Naive B cell (primary cell): ENCODE data around the gene LRRK1. TPM values are rescaled to one million over a fixed set of nuclear protein-coding genes. Genes with fewer than 3 reads are reported as not detected.

Experiments used
- ATAC-seq, 2 donors: fragments of 150-1000 bp; cut with Tn5 transposase; 2 replicates each; pipeline ENCODE4 v1.10.0; 2021; ENCODE audit warnings: low read depth in 2 of 2, mild to moderate bottlenecking in 2 of 2, moderate library complexity in 2 of 2
- DNase-seq: peaks from one replicate; pipeline ENCODE4 v3.0.0; 2022
- H3K27ac Mint-ChIP-seq, 6 donors: one replicate each; pipeline ENCODE4 v1.8.0; 2020 to 2022; ENCODE audit warnings: mild to moderate bottlenecking in 6 of 6, mixed read lengths in 6 of 6, moderate library complexity in 5 of 6, inconsistent platforms in 2 of 6
- H3K27me3 Mint-ChIP-seq, 3 donors: one replicate each; pipeline ENCODE4 v1.8.0; 2021 to 2022; ENCODE audit warnings: mixed read lengths in 3 of 3, mild to moderate bottlenecking in 1 of 3
- H3K36me3 Mint-ChIP-seq, 2 donors: one replicate each; pipeline ENCODE4 v1.8.0; 2020 to 2022; ENCODE audit warnings: mixed read lengths in 2 of 2, inconsistent platforms in 1 of 2, mild to moderate bottlenecking in 1 of 2
- H3K4me1 Mint-ChIP-seq, 3 donors: one replicate each; pipeline ENCODE4 v1.8.0; 2020 to 2022; ENCODE audit warnings: mixed read lengths in 3 of 3, inconsistent platforms in 1 of 3, mild to moderate bottlenecking in 1 of 3, moderate library complexity in 1 of 3
- H3K4me3 Mint-ChIP-seq, 8 donors: one replicate each; pipeline ENCODE4 v1.8.0; 2020 to 2022; ENCODE audit warnings: mild to moderate bottlenecking in 8 of 8, mixed read lengths in 8 of 8, moderate library complexity in 8 of 8, inconsistent platforms in 2 of 8
- H3K9me3 Mint-ChIP-seq, 7 donors: one replicate each; pipeline ENCODE4 v1.8.0; 2020 to 2022; ENCODE audit warnings: mixed read lengths in 7 of 7, mild to moderate bottlenecking in 5 of 7, inconsistent platforms in 2 of 7, moderate library complexity in 1 of 7
- polyA plus RNA-seq, 6 donors: library from polyadenylated mRNA; unstranded; fragments of 300-500 nt; fragmentation: Illumina TruSeq; gene quantifications; one replicate each; pipeline ENCODE4 v1.2.3, GENCODE V29; 2021; ENCODE audit warnings: low read depth in 6 of 6

Gene LRRK1
- polyA plus RNA-seq, 6 donors from 2014 or later, result 3.4 to 10.3 (median 6.0) TPM

DNA sequence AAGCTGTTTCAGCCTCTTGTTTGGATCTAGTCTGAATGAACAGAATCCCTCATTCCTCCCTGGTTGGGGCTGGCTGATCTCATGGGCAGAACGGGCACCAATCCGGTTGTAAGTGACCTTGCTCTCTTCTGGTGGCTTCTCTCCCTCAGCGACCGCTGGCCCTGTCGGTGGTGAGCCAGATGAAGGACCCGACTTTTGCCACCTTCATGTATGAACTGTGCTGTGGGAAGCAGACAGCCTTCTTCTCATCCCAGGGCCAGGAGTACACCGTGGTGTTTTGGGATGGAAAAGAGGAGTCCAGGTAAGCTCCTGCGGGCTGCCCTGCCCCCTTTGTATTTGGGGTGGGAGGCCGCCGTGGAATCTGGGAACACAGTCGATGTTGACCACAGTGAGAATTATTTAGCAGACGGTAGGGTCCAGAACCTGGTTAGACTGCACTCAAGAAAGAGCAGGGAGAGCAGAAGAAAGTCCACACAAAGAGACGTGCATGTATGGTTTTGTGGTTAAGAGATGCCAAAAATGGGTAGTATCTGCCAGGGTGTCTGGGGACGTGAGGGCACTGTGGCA is 138.8 kb downstream of the LRRK1 start:
- H3K27ac Mint-ChIP-seq, result peak overlapping the region in 1 of 6 donors; percentile 56
- H3K4me1 Mint-ChIP-seq, result no peaks in the 10 kb centered on the region
- ATAC-seq, result no peak
- H3K9me3 Mint-ChIP-seq, result no peaks in the 10 kb centered on the region
- DNase-seq, result no peak
- H3K27me3 Mint-ChIP-seq, result no peaks in the 10 kb centered on the region
- no peak overlapping the region for H3K4me3 Mint-ChIP-seq
- H3K36me3 Mint-ChIP-seq, result peaks cover 43 to 47% of the 10 kb centered on the region in 2 donors

DNA sequence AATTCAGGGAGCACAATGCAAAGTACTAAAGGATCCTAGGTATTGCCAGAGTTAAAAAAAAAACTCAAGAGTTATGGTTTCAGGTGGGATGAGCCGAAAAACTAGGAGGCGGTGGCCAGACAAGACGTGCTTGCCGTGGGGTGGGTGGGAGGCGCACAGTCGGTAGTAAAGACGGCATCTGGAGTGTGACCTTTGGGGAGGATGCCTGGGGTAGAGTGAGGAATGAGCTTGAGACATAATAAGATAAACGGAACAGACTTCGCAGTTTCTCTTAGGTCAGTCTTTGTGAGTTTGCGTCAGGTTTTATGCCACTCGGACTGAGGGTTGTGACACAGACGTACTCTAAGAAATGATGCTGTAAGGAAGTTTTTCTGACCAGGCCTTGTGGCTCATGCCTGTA is 139.6 kb downstream of the LRRK1 start:
- no peak overlapping the region for H3K27ac Mint-ChIP-seq
- no peak for ATAC-seq
- H3K36me3 Mint-ChIP-seq, result peaks cover 46 to 51% of the 10 kb centered on the region in 2 donors

DNA sequence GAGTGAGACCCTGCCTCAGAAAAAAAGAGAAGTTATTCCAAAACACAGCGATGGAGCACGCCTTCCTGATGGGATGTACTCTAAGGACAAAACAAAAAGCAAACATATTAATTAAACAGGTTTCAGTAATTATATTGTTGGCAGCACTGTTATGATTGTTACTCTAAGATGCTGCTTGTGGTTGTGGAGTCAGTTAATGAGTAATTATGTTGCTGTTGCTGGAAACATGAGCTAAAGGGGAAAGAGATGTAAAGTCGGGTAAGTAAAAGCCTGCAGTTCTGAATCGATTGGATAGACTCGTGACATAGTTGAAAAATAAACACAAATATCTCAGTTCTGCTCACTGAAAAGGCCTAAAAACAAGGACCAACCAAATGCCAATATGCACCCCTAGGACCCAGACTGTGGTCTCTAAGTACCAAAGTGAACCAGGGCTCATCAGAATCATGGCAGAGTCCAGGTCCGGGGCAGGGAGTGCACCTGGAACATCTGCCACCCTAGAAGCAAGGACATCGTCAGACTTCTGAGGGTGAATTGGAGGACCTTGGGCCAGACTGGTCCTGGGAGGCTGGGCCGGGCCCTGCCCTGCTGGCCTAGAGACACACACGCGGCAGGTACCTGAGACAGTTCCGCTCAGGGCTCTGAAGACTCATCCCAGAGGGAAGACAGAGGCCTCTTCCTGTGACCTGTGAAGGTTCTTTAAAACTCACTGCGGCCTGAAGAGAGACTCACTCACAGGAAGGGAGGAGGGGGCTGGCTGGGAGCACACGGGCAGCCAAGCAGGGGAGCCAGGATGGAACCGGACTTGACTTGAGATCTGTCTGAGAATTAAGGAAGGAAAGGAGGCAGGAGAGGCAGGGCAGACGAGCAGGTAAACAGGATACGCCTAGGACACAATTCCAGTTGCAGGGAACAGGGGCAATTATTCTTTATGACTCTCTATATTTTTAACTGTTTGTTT is 140.5 kb downstream of the LRRK1 start:
- ATAC-seq, result no peak
- Mint-ChIP-seq H3K4me3 (no peak overlapping the region), H3K27ac (peak overlapping the region in 4 of 6 donors; percentile 5 to 88 (median 44)), H3K27me3 (no peaks in the 10 kb centered on the region), H3K4me1 (peaks cover 0 to 4% (median 3%) of the 10 kb centered on the region in 3 donors), H3K9me3 (no peaks in the 10 kb centered on the region), H3K36me3 (peaks cover 42 to 46% of the 10 kb centered on the region in 2 donors)
- no peak for DNase-seq

More for the DNA sequence above, 139.6 kb downstream of the LRRK1 start:
- Mint-ChIP-seq H3K4me3 (no peak overlapping the region), H3K9me3 (no peaks in the 10 kb centered on the region), H3K4me1 (no peaks in the 10 kb centered on the region), H3K27me3 (no peaks in the 10 kb centered on the region)
- DNase-seq, result no peak

DNA sequence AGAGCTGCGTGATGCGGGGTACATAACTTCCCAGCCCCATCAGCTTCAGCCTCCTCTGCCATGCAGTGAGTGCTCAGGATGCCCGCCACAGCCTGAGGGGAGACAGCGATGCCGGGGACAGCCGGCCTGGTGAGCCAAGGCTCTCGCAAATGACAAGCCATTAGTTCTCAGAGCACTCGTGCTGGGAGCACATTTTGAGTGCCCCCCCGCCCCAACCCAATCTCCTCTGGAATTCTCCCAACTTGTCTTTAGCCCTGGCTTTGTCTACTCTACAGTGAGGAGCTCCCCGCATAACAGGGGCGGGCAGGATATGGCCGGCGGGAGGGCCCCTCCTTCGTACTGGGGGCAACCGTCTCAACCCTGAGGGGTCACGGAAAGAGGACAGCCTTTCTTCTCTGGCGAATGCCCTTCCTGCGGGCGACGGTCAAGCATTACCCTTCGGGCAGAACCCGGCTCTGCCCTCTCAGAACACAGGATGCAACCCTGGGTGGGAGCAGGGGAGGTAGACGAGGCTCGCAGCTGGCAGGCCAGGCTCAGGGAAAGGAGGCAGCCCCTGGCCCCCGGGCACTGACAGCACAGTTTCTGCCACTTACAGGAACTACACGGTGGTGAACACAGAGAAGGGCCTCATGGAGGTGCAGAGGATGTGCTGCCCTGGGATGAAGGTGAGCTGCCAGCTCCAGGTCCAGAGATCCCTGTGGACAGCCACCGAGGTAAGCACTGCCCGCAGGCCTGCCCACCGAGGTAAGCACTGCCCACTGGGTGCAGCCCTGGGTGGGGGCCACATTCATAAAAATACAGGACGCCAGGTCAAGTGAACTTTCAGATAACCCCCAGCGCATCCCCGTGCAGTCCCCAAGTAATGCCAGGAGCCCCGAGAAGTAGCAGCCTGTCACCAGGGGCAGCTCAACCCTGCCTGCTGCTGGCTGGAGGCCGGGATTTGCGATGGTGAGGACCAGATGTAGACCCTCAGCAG is 141.7 kb downstream of the LRRK1 start:
- DNase-seq (no peak), ATAC-seq (no peak)
- H3K36me3 Mint-ChIP-seq, result peaks cover 31 to 35% of the 10 kb centered on the region in 2 donors
- peak overlapping the region in 2 of 6 donors; percentile 64 to 94 for H3K27ac Mint-ChIP-seq
- H3K4me1 Mint-ChIP-seq, result peaks cover 0 to 4% (median 3%) of the 10 kb centered on the region in 3 donors
- no peaks in the 10 kb centered on the region for H3K27me3 Mint-ChIP-seq
- H3K4me3 Mint-ChIP-seq, result no peak overlapping the region
- H3K9me3 Mint-ChIP-seq, result no peaks in the 10 kb centered on the region

DNA sequence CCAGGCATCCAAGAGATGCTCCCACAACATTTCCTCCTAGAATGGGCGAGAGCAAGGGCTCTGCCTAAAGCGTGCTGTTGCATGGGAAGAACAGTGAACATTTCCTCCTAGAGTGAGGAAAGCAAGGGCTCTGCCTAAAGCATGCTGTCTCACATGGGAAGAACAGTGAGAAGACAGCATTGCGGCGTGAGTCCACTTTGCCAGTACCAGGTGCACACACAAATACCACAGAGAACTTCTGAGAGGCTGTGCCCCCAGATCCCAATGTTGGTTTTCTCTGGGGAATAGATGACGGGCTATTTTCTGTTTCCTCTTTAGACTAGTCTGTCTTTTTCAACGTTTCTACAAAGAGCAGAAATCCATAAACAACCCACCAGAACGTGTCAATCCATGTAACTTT is 142.9 kb downstream of the LRRK1 start:
- ATAC-seq (peak; percentile 20 to 22), DNase-seq (no peak)
- no peaks in the 10 kb centered on the region for H3K27me3 Mint-ChIP-seq
- H3K9me3 Mint-ChIP-seq, result no peaks in the 10 kb centered on the region
- H3K4me1 Mint-ChIP-seq, result peaks cover 0 to 4% (median 3%) of the 10 kb centered on the region in 3 donors
- H3K27ac Mint-ChIP-seq, result peak overlapping the region in 2 of 6 donors; percentile 49 to 85
- peaks cover 22 to 24% of the 10 kb centered on the region in 2 donors for H3K36me3 Mint-ChIP-seq
- no peak overlapping the region for H3K4me3 Mint-ChIP-seq

DNA sequence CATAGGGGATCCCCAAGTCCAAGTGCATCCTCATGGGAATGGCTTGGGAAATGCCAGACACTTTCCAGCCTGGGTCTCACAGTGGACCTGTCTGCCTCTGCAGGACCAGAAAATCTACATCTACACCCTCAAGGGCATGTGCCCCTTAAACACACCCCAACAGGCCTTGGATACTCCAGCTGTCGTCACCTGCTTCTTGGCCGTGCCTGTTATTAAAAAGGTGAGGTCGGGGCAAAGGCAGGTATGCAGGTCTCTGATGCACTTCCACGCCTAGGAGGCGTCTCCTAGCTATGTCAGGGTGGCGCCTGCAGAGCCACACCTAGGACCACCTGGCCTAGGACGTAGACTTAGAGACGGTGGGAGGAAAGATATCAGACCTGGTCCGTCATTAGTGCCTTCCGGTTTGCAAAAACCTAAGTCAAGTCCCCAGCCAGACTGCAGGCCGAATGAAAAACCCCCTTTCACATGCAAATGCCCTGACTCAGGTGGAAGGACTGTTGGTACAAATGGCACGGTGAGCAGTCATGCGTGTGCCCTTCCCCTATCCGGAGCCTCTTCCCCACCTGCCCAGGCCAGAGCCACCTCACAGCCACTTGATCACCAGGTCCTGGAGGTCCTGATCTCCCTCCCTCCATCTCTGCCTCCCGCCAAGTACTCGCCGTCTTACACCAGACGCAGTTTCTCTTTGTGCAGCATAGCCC is 143.5 kb downstream of the LRRK1 start:
- no peaks in the 10 kb centered on the region for H3K9me3 Mint-ChIP-seq
- no peaks in the 10 kb centered on the region for H3K27me3 Mint-ChIP-seq
- H3K36me3 Mint-ChIP-seq, result peaks cover 18 to 19% of the 10 kb centered on the region in 2 donors
- H3K4me1 Mint-ChIP-seq, result peaks cover 0 to 4% (median 3%) of the 10 kb centered on the region in 3 donors
- ATAC-seq (peak; percentile 75 to 81), DNase-seq (no peak)
- no peak overlapping the region for H3K4me3 Mint-ChIP-seq
- peak overlapping the region in 2 of 6 donors; percentile 80 to 85 for H3K27ac Mint-ChIP-seq

DNA sequence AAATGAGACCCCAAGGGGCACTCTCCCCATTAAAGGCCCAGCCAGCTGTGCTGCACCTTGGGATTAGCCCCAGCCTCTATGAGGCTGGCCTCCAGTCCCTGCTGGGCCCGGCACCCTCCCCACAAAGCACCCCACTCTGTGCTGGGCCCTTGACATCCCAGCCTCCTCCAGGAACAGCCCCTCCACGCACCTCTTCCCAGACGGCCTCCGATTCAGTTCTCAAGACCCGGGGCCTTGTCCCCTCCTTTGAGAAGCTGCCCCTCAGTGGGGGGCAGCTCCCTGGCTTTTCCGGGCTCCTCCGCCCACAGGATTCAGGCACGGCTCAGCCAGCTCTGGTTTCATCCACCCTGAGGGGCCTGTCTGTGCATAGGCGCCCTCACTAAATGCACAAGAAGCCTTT is 144.1 kb downstream of the LRRK1 start:
- no peaks in the 10 kb centered on the region for H3K9me3 Mint-ChIP-seq
- DNase-seq (no peak), ATAC-seq (no peak)
- H3K4me3 Mint-ChIP-seq, result peak overlapping the region in 1 of 8 donors; percentile 18
- peak overlapping the region in 4 of 6 donors; percentile 33 to 86 (median 82) for H3K27ac Mint-ChIP-seq
- no peaks in the 10 kb centered on the region for H3K27me3 Mint-ChIP-seq
- peaks cover 18 to 19% of the 10 kb centered on the region in 2 donors for H3K36me3 Mint-ChIP-seq
- H3K4me1 Mint-ChIP-seq, result peaks cover 0 to 4% (median 3%) of the 10 kb centered on the region in 3 donors

DNA sequence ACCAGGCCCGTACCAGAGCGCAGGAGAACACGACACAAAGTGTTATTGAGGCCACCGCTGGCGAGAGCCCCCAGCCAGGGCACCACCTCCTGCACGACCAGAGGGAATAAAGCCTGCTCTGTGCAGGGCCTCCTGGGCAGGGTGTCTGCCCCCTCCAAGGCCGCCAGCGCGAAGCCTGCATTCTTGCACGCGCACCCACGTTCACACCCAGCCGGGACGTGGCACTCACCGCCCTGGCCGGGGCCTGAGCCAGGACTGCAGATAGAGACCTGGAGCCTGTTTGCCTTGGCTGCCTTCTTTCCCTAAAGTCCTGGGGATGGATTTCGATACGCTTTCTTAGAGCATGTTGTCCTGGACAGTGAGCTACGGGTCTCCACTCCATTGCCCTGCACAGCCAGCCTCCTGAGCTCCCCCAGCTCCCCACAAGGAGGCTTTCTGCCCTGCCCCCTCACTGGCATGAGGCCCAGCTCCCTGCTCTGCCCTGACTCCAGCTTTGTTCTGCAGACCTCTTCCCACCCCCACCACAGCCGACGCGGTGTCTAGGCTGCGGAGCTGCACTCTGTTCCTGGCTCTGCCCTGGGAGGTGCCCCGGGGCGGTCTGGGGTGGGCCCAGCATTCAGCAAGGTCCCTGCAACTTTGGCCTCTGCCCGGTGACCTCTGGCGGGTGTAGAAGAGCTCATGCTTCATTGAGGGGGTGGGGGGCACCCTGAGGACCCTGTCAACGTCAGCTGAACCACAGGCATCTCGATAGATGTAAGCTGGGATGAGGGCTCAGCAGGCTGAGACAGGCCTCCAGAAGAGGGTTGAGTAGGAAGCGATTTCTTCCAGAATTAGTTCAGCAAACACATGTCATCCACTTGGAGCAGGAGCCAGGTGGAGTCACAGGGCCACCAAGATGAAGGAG is 145.0 kb downstream of the LRRK1 start:
- Mint-ChIP-seq H3K27ac (peak overlapping the region in 4 of 6 donors; percentile 6 to 86 (median 44)), H3K9me3 (no peaks in the 10 kb centered on the region), H3K36me3 (peaks cover 11 to 19% of the 10 kb centered on the region in 2 donors), H3K4me1 (peaks cover 0 to 4% (median 3%) of the 10 kb centered on the region in 3 donors), H3K4me3 (no peak overlapping the region), H3K27me3 (no peaks in the 10 kb centered on the region)
- DNase-seq, result no peak
- no peak for ATAC-seq

DNA sequence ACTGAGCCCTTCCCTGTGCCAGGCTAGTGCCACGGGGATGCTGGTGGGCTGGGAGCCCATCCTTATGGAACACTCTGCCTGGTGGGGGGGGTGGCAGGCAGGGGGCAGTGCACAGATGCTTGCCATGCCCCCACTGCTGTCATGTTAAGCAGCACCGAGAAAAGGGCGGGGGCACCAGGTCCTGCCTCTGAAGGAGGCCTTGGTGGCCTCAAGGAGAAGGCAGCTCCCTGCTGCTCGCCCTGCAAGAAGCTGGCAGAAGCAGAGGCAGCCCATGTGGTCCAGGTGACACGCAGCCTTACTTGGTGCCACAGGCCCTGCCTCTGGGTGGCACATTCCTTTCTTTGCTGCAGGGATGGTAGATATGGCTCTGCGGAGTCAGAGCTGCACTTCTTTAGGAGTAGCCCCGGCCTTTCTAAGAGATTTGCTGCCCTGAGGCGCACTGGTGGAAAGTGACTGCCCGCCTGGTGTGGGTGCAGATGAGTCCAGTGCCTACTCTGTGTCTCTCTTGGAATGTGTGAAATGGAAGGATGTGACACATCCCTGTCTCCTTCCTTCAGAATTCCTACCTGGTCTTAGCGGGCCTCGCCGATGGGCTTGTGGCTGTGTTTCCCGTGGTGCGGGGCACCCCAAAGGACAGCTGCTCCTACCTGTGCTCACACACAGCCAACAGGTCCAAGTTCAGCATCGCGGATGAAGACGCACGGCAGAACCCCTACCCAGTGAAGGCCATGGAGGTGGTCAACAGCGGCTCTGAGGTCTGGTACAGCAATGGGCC is 145.8 kb downstream of the LRRK1 start:
- H3K9me3 Mint-ChIP-seq, result no peaks in the 10 kb centered on the region
- peaks cover 0 to 4% (median 3%) of the 10 kb centered on the region in 3 donors for H3K4me1 Mint-ChIP-seq
- ATAC-seq (no peak), DNase-seq (no peak)
- H3K27me3 Mint-ChIP-seq, result no peaks in the 10 kb centered on the region
- no peak overlapping the region for H3K4me3 Mint-ChIP-seq
- H3K27ac Mint-ChIP-seq, result peak overlapping the region in 1 of 6 donors; percentile 66
- peaks cover 3 to 11% of the 10 kb centered on the region in 2 donors for H3K36me3 Mint-ChIP-seq

DNA sequence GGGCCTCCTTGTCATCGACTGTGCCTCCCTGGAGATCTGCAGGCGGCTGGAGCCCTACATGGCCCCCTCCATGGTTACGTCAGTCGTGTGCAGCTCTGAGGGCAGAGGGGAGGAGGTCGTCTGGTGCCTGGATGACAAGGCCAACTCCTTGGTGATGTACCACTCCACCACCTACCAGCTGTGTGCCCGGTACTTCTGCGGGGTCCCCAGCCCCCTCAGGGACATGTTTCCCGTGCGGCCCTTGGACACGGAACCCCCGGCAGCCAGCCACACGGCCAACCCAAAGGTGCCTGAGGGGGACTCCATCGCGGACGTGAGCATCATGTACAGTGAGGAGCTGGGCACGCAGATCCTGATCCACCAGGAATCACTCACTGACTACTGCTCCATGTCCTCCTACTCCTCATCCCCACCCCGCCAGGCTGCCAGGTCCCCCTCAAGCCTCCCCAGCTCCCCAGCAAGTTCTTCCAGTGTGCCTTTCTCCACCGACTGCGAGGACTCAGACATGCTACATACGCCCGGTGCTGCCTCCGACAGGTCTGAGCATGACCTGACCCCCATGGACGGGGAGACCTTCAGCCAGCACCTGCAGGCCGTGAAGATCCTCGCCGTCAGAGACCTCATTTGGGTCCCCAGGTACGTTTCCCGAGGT is 146.5 kb downstream of the LRRK1 start:
- H3K4me3 Mint-ChIP-seq, result no peak overlapping the region
- peaks cover 0 to 4% (median 3%) of the 10 kb centered on the region in 3 donors for H3K4me1 Mint-ChIP-seq
- ATAC-seq (no peak), DNase-seq (no peak)
- H3K9me3 Mint-ChIP-seq, result no peaks in the 10 kb centered on the region
- peak overlapping the region in 1 of 6 donors; percentile 66 for H3K27ac Mint-ChIP-seq
- peaks cover 0 to 14% of the 10 kb centered on the region in 2 donors for H3K36me3 Mint-ChIP-seq
- H3K27me3 Mint-ChIP-seq, result no peaks in the 10 kb centered on the region
